AG08395 (cell line): ENCODE data around the gene DHPS.

Experiments used
- DNase-seq: peaks from one replicate; pipeline ENCODE4 v3.0.0; 2012; ENCODE audit warnings: mixed read lengths, low spot score

The DHPS gene

GRCh38 chr19:12642506-12642905 lies 39.2 kb downstream of the DHPS start:
- no peak for DNase-seq

- no peak for DNase-seq
Measured at GRCh38 chr19:12641456-12641855, 40.2 kb downstream of the DHPS start.

GRCh38 chr19:12639901-12640613 lies 41.6 kb downstream of the DHPS start:
- DNase-seq: peak; percentile 93

- DNase-seq: no peak
Measured at GRCh38 chr19:12638611-12639182, 43.0 kb downstream of the DHPS start.

GRCh38 chr19:12636631-12637030 lies 45.0 kb downstream of the DHPS start:
- no peak for DNase-seq

GRCh38 chr19:12629215-12629614 lies 52.5 kb downstream of the DHPS start:
- no peak for DNase-seq

- DNase-seq: no peak
Measured at GRCh38 chr19:12628040-12629022, 53.3 kb downstream of the DHPS start.

- no peak for DNase-seq
Measured at GRCh38 chr19:12626958-12627357, 54.7 kb downstream of the DHPS start.
